Limb (tissue), 2 donors: ENCODE results near the gene SEC61A1.
A peak's percentile ranks its signal among the peaks of the same experiment; 100 is the strongest.

Source experiments
- DNase-seq, 2 donors: peaks; one replicate each; pipeline ENCODE4 v3.0.0-alpha.2; 2016; ENCODE audit errors: extremely low spot score in 2 of 2

The SEC61A1 gene

DNA sequence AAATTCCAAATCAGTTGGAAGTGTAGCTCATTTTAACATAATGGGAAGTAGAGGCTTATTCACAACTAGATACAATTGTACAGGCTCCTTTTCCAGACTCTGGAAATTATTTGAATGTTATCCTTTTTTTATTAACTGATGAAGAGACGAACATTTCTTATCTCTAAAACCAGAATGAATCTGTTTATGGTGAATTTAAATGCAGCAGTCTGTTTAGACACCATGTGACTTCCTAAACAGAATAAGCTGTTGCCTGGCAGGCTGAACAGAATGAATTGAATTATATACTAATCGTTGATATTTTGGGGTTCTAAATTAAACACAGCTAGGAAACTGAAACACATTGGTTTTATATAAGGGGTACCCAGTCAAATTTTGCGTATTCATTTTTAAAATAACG is 4.0 kb downstream of the SEC61A1 start:
- DNase-seq = no peak

DNA sequence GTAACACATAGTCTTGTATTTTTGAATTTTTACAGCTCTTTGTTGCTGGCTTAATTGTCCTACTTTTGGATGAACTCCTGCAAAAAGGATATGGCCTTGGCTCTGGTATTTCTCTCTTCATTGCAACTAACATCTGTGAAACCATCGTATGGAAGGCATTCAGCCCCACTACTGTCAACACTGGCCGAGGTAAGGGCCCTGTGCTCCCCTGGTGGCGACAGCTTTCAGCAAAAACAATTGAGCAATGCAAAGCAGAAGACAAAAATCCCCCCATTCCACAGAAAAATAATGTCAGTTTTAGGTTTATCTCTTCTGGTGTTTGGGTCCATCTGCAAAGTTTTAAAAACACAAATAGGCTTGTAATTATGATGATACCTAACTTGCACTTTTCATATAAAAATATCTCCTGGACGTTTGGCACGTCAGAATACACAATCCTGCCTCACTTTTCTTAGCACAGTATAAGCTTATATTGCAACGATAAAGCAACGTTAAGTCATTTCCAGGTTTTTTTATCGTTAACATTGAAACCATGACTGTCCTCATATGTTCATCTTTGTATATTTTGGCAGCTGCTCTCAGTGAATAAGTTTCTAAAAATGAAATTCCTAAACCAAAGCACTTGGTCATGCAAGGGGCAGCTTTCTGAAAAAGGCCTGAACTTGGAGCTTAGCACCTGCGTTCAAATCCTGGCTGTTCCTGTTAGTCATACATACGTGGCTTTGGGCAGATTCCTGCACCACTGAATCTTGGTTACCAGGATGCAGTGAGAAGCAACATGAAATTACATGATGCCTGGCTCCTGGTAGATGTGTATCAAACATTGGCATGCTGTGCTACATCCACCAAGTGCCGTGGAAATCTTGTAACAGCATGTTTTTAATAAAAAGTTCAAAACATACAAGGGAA is 8.5 kb downstream of the SEC61A1 start:
- DNase-seq = no peak

DNA sequence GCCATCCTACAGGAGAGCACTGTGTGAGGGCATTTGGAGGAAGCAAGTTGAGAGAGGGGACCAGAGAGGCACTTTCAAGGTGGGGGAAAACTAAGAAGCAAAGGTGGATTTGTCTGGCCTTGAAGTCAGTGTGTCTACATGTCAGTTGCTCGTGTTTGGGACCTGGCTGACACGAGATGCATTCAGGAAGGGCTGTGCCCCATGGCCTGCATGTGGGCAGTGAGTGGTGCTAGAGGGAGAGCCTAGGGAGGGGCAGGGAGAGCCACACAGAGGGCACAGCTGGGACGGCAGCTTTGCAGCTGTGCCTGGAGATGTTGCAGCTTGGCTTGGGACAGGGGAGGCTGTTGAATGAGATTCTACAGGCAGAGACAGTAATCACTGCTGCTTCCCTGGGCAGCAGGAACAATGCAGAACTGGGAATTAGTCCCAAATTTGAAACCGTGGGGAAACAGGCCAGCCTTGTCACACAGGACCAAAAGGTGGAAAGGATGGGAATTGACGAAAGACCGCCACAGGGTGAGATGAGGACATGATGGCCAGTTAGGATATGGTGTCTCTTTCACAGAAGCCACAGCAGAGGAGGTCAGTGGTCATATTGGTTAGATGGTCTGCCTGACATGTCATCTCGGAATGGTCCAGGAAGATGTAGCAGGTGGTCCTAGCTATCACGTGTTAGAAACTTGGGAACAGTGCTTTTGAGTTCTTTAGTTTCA is 10.0 kb downstream of the SEC61A1 start:
- DNase-seq = no peak

DNA sequence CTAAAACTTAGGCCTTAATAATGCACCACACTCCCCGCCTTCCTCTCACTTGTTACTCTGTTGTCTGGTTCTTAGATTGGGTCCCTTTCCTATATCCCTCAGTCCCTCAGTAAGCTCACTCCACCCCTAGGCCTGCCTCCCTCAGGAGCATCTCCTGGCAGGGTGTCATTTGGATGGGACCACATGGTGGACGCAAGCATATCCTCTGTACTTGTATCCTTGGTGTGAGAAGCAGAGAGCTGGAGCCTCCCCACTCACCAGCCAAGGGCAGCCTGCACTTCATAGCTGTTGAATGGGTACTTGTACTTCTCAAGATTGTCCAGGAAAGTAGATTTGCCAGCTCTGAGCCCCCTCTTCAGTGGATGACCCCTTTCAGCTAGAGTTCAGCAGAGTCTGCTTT is 11.6 kb downstream of the SEC61A1 start:
- DNase-seq = no peak

DNA sequence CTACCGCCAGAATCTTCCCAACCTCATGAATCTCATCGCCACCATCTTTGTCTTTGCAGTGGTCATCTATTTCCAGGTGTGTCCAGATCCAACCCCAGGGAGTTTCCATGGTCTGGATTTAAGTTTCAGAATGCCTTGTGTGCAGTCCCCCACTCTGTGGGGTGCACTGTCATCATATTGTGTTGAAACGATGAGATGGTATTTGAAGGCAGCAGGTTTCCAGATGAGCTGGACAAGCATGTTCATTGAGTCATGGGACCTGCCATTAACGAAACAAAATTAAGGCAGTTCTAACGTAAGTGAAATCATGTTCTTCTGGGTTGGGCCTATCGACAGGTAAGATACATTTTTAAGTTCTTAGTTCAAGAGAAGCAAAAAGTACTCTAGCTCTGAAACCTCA is 12.7 kb downstream of the SEC61A1 start:
- no peak for DNase-seq

DNA sequence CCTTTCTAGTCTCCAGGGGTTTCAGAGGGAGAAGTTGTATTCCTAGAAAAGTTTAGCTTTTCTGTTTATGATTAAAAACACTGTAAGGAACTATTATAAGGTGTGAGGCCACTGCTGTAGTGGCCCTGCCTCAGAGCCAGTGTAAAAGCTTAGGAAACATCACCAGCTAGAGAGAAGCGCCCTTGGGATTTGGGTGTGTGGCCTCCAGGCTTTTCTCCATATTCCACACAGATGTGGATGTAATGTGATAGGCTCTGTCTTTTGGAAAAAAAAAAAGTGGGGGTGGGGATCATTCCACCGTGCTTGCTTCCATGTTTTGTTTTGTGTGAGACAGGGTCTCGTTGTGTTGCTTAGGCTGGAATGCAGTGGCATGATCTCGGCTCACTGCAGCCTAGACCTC is 13.9 kb downstream of the SEC61A1 start:
- no peak for DNase-seq

DNA sequence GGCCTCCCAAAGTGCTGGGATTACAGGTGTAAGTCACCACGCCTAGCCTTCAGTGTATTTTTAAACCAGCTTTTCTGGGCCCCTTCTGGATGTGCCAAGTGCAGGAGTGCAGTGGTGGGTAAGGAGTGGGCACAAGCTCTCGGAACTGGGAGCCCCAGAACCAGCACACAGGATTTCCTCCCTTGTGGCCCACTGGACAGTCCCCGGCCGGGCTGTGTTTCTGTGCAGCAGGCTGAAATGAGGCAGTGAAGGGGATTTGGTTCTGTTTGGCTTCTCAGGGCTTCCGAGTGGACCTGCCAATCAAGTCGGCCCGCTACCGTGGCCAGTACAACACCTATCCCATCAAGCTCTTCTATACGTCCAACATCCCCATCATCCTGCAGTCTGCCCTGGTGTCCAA is 14.4 kb downstream of the SEC61A1 start:
- DNase-seq = no peak

DNA sequence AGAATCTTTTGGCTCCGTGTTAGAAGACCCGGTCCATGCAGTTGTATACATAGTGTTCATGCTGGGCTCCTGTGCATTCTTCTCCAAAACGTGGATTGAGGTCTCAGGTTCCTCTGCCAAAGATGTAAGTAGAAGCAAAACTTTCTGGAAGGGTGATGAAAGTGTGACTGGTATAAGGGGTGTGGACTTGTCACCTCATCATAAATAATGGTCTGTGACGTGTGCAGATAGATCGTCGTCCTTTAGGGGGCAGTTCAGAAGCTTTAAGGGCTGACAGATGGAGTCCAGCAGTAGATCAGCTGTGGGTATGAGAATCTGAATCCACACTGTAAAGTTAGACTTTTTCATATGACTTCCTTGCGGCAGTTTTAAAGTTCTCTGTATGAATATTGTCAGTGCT is 15.3 kb downstream of the SEC61A1 start:
- no peak for DNase-seq

DNA sequence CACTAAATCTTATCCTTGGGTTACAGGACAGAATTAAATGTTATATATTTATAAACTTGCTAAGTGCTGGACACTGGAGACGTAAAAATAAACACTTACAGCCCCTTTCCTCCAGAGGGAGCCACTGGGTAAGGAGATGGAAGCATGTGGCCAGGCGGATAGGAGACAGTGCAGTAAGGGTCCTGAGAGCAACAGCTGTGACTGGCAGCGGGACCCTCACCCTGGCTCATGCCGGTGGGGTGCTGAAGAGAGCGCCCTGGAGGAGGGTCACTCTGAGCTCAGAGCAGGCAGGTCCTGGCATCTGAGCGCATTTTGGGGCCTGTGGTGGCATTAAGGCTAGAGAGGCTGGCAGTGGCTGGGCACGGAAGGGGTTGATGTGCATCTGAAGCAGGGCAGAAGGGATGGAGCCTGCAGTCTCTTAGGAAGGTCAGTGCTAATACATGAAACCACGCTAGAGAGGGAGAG is 16.0 kb downstream of the SEC61A1 start:
- DNase-seq = no peak

DNA sequence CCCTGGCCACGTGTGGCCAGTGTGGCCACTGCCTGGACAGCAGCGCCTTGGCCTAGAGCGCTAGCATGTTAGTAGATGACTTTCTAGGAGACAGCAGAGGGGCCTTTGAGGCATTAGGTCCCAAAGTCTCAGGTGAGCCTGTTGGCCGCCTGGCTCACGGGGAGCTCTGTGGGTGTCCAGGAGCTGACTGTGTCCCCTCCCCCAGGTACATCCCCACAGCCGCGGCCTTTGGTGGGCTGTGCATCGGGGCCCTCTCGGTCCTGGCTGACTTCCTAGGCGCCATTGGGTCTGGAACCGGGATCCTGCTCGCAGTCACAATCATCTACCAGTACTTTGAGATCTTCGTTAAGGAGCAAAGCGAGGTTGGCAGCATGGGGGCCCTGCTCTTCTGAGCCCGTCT is 17.0 kb downstream of the SEC61A1 start:
- DNase-seq = no peak

DNA sequence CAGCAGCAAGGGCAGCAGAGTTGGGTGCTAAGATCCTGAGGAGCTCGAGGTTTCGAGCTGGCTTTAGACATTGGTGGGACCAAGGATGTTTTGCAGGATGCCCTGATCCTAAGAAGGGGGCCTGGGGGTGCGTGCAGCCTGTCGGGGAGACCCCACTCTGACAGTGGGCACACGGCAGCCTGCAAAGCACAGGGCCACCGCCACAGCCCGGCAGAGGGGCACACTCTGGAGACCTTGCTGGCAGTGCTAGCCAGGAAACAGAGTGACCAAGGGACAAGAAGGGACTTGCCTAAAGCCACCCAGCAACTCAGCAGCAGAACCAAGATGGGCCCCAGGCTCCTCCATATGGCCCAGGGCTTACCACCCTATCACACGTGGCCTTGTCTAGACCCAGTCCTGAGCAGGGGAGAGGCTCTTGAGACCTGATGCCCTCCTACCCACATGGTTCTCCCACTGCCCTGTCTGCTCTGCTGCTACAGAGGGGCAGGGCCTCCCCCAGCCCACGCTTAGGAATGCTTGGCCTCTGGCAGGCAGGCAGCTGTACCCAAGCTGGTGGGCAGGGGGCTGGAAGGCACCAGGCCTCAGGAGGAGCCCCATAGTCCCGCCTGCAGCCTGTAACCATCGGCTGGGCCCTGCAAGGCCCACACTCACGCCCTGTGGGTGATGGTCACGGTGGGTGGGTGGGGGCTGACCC is 18.8 kb downstream of the SEC61A1 start:
- no peak for DNase-seq

DNA sequence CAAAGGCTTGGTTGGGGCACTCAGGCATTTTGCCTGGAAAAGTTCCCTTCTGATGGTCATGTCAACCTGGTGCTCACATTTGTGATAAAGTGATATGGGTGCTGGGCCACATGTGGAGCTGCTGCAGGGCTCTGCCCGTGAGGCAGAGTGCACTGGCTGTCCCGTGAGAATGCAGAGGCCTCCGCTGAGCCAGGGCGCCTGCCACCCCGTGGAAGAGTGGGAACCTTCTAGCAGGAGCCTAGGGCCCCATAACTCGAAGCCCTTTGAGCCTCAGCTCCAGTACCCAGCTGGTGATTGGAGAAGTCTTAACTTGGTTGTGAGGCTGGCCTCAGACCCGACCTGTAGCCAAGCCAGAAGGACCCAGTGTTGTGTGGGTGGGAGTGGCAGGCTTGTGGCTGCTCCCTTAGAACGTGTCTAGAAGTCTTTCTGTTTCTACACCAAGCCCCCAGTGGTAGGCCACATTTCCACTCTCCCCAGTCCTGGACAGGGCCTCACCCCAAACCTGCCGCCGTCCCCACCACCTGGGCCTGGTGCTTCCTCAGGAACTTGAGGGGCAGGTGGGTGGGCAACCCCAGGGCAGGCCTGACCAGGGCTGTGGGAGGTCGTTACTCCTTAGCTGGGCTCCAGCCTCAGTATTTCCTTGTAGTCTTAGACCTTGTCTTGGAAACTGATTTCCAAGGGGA is 19.7 kb downstream of the SEC61A1 start:
- DNase-seq = no peak

DNA sequence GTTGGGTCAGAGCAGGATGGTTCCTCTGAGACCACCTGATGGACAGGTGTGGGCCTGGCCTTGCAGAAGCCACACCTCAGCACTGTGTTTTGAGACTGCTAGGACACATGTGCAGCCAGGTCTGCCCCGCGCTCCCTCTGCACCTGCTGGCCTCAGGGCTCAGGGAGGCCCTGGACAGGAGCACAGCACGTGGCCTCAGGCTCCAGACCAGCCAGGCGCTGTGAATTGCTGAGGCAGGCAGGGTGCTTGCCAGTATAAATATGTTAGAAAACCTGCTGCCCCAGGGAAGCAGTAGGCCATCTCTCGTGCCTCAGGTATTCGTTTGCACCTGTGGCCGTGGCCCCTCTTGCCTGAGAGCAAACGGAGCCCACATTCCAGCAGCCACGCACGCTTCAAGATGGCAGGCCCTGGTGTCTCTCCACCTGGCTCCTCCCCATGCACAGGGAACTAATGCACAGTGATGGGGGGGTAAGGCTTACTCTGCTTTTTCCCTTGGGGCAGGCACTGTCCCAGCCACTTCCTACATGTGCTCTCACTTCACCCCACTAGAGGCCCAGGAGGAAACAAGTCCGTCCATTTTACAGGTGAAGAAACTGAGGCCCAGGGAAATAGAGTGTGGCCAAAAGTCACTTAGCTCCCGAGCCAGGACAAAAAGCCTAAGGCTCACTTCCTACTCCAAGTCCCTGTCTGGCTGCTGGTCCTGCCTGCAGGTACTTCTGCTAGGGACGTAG is 20.4 kb downstream of the SEC61A1 start:
- no peak for DNase-seq

DNA sequence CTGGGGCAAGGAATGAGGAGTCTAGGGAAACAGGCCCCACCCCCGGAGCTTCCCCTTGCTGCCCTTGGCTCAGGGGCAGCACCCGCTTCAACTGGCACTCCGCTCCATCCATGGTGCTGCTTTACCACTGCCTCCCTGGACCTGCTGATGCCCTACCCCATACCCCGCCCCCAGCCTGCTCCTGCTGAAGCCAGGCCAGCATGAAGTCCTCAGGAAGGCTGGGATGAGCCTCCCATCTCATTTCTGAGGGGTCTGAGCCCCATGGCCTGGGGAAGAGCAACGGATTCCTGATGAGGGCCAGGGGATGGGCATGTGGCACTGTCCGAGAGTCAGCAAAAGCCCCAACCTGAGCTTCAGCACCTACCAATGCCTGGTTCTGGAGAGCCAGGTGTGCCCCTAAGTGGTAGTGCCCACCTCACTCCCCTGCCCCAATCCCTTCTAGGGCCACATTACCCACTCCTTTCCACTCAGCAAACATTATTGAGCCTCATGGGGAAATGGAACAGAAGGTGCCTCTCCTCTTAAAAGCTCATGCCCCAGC is 21.0 kb downstream of the SEC61A1 start:
- DNase-seq = no peak

DNA sequence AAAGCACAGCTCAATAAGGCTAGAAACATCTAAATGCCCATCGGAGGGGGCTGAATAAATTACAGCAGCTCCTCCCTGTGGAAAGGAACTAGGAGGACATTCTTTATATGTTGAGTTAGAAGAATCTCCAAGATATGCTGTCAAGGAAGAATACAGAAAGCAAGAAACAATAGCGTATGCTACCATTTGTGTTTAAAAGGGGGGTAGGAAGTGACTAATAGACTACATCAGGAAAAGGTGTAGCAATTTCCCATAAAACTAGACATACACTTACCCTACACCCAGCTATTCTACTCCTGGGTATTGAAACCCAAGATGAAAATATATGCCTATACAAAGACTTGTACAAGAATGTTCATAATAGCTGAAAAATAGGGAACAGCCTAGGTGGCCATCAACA is 21.6 kb downstream of the SEC61A1 start:
- DNase-seq = no peak

DNA sequence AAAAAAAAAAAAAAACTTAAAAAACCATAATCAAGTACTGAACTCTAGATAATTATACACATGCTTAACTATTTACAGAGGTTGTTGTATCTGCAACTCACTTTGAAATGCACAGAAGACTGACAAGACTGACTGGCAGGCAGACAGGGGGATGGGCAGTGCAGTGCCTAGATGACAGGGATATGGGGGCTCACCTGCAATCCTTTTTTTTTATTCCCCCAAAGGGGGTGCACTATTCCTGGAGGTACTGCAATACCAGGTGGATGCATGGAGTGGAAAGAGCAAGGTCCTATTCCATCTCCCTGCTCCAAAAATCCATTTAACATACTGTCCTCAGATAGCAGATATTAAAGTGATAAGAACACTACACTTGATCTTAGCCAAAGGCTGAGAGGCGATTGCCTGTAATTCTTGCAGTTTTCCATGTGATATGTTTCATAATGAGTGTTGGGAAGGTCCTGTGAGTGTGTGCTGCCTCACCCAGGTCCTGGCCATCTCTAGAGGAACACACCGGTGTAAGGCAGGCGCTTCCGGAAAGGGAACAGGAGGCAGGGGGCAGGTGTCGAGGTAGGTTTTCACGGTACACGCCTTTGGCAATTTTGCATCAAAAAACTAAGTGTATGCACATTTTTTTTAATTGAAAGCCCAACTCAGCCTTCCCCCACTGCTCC is 22.7 kb downstream of the SEC61A1 start:
- no peak for DNase-seq

DNA sequence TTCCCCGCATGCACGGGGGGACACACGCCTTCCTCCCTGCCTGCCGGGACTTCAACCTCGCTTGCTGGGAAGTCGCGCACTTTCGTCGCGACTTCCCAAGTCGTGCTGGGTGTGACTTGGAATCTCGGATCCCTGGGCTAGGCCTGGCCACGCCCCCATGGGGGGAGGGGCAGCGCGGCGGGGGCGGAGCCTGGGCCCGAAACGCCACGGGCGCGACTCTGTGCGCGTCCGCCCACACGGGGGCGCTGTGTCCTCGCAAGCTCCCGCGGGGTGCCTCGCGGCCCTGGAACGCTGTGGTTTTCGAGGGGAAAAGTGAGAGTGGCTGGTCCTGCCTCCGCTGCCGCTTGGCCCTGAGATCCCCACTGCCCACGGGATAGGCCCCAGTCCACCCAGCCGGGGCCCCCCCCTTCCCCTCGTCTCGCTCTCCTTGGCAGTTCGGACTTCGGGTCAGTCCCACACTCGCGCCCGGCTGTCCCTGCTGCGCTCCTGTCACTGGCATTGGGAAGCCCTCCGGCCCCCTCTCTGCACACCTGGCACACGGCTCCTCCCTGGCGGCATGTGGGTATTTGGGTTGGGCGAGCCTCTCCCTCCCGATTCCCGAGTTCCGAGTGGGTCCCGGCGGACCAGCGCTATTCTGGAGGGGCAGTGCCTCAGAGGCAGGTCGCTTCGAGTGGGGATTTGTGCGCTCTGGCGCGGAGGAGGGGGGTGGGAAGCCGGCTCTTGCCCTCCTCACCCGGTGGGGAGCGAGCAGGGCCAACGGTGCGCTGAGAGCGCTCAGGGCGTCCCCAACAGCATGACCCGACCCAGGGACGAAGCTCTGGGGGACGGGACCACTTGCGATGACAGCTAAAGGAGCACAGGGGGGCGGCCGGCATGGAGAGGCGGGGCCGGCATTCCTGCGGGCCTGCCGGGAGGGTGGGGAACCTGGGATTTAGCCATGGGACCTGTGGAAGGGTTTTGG is 23.6 kb downstream of the SEC61A1 start:
- peak; percentile 84 to 96 for DNase-seq

DNA sequence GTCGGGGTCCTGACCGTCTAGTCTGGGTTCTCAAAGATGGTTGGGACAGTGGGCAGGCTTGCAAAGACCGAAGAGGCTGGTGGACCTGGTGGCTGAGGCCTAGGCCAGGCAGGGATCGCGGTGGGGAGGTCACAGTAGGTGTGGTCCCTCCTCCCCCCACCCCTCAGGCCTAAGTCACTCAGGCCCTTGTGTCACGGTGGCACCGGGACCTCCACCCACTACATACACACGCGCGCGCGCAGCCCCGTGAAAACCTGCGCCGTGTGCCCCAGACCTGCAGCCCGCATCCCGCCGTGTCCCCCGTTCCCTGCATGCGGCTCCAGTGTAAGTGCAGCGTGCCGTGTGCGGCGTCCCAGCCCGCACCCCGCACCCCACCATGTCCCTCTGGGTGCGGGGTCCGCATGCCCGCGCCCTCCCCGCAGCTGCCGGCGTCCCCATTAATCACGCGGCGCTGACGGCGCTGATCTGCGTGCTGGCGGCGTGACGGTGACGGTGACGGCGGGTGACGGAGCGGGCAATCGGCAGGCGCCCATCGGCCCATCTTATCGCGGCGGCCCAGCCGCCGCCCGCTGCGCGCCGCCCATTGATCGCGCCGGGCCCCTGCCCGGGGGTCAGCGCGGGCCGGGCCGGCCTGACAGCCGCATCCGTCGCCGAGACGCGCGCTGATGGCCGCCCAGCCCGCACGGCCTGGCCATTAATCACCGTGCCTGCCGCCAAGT is 24.4 kb downstream of the SEC61A1 start:
- DNase-seq = peak in 1 of 2 donors; percentile 64
